Activated CD4-positive, alpha-beta T cell treated with anti-CD3 and anti-CD28 coated beads for 4 hours (primary cell): ENCODE data around the gene ACD.
A peak's percentile ranks its signal among the peaks of the same experiment; 100 is the strongest.

Source experiments
- DNase-seq, 2 donors: peaks; one replicate each; pipeline ENCODE4 v3.0.0-alpha.2; 2020

ACD gene

GRCh38 chr16:67645397-67646121, 14.5 kb downstream of the ACD start:
- DNase-seq: peak in 1 of 2 donors; percentile 27

DNA sequence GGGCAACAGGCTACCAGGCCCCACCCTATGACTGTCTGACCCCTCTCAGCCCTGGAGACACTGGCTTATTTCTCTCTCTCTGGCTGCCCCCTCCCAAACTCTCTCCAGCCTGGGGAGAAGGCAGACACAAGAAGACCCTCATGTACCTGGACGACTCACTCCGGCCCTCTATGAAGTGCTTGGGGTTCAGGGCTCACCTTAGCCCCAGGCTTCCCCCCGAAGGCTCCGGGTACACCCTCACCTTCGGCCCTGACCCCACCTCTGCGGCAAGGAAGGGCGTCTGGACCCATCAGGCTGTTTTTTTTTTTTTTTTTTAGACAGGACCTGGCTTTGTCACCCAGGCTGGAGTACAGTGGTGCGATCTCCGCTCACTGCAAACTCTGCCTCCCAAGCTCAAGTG, 16.0 kb downstream of the ACD start:
- no peak for DNase-seq

- no peak for DNase-seq
Observed at GRCh38 chr16:67641779-67642708, 18.0 kb downstream of the ACD start.

DNA sequence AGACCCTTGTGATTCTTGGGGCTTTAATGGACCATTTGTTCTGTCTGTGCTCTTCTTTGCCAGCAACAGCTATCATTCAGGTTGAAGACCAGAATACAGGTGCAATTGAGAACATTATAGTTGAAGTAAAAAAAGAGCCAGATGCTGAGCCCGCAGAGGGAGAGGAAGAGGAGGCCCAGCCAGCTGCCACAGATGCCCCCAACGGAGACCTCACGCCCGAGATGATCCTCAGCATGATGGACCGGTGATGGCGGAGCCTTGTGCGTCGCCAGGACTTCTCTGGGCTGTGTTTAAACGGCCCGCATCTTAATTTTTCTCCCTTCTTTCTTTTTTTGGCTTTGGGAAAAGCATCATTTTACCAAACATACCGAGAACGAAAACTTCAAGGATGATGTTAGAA, 22.4 kb downstream of the ACD start:
- DNase-seq: no peak

- DNase-seq: no peak
Observed at GRCh38 chr16:67636713-67637112, 23.3 kb downstream of the ACD start.

GRCh38 chr16:67632415-67633172, 27.5 kb downstream of the ACD start:
- no peak for DNase-seq

DNA sequence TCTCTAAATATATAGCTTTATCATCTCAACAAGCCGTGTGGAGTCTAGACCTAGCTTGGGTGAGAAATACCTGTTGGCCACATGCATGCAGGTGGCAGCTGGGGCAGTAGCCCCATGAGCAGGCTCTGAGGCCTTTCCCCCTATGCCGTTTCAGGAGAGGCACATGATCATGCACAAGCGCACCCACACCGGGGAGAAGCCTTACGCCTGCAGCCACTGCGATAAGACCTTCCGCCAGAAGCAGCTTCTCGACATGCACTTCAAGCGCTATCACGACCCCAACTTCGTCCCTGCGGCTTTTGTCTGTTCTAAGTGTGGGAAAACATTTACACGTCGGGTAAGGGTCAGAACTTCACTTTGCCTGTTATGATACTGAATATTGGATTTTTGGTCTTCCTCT, 31.8 kb downstream of the ACD start:
- DNase-seq: no peak

- peak in 1 of 2 donors; percentile 3 for DNase-seq
Observed at GRCh38 chr16:67613808-67614207, 46.3 kb downstream of the ACD start.

DNA sequence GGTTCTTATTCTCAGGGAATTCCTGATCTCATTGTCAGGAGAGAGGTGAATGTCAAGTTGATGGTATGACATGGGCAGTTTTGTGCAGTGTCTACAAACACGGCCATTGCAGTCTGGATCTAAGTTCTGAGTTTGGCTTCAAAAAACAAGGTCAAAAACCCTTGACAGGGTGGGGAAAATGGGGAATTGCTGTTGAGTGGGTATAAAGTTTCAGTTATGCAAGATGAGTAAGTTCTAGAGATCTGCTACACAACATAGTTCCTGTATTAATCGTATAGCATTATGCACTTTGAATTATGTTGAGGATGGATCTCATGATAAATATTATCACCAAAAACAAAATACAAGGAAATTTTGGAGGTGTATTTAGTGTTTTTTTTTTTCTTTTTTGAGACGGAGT, 51.7 kb downstream of the ACD start:
- no peak for DNase-seq
